Cardiac septum (tissue), 1 donor: ENCODE data around the gene PRSS35. TPM values are rescaled to one million over a fixed set of nuclear protein-coding genes. Genes with fewer than 3 reads are reported as not detected.
"Not testable (repeated sequence)": the region's sequence is repeated elsewhere in the genome, so short reads cannot be mapped to it uniquely, and the experiment has no call there.

ENCODE experiments used
- DNase-seq: peaks from one replicate; pipeline ENCODE4 v3.0.0-alpha.2; 2020; ENCODE audit warnings: low spot score
- intact Hi-C: fragments of 100-400 bp; cut with DNase I; formaldehyde crosslinking; loops from one replicate; pipeline ENCODE4 v1.14.0; 2022
- total RNA-seq: library from RNA; stranded (reverse); fragmentation: NEBNext Ultra II Directional; extraction: Animal tissue kit (Norgen Biotek cat#: 25700); gene quantifications from one replicate; pipeline ENCODE4 v1.2.1, GENCODE V29; 2021
- donor health status: DM: no; HTN: no; CAD: no.

Gene PRSS35
- total RNA-seq, 1 donor from 2014 or later, result 0.83 TPM

GRCh38 chr6:83511266-83511665 is 1.1 kb upstream of the PRSS35 start:
- intact Hi-C loops, result loop anchor here (5.0 kb wide), 1 partner anchor 444 kb away; the partner anchor contains the start of genes DOP1A and UBE3D
- no peak for DNase-seq

- DNase-seq, result no peak
- intact Hi-C loops, result loop anchor here (2.0 to 5.0 kb wide), 3 partner anchors 96 to 447 kb away; partner anchors contain the start of genes DOP1A and UBE3D
Observed at GRCh38 chr6:83514466-83514865, 2.1 kb downstream of the PRSS35 start.

- intact Hi-C loops, result loop anchor here (2.0 to 5.0 kb wide), 3 partner anchors 96 to 448 kb away; partner anchors contain the start of genes DOP1A and UBE3D
- DNase-seq, result no peak
Observed at GRCh38 chr6:83514866-83515466, 2.6 kb downstream of the PRSS35 start.

GRCh38 chr6:83517500-83517899 is 5.2 kb downstream of the PRSS35 start:
- DNase-seq, result no peak
- intact Hi-C loops, result no loop called here

- DNase-seq, result no peak
- intact Hi-C loops, result no loop called here
Observed at GRCh38 chr6:83518816-83519480, 6.6 kb downstream of the PRSS35 start.

- intact Hi-C loops, result no loop called here
- no peak for DNase-seq
Observed at GRCh38 chr6:83536034-83536646, 23.8 kb downstream of the PRSS35 start.

GRCh38 chr6:83536647-83537589 is 24.6 kb downstream of the PRSS35 start:
- DNase-seq, result no peak
- intact Hi-C loops, result no loop called here

- intact Hi-C loops, result no loop called here
- no peak for DNase-seq
Observed at GRCh38 chr6:83539678-83540077, 27.3 kb downstream of the PRSS35 start.

- no peak for DNase-seq
- intact Hi-C loops, result no loop called here
Observed at GRCh38 chr6:83546636-83547035, 34.3 kb downstream of the PRSS35 start.

- DNase-seq, intact Hi-C loops: not testable (repeated sequence)
Observed at GRCh38 chr6:83550482-83550881, 38.1 kb downstream of the PRSS35 start.

- intact Hi-C loops, result not testable (repeated sequence)
Observed at GRCh38 chr6:83551748-83552147, 39.4 kb downstream of the PRSS35 start.

GRCh38 chr6:83556871-83557270 is 44.5 kb downstream of the PRSS35 start:
- intact Hi-C loops, result no loop called here
- DNase-seq, result no peak

More at GRCh38 chr6:83551748-83552147, 39.4 kb downstream of the PRSS35 start:
- DNase-seq, result not testable (repeated sequence)

GRCh38 chr6:83558975-83559374 is 46.6 kb downstream of the PRSS35 start:
- DNase-seq, result no peak
- intact Hi-C loops, result no loop called here

GRCh38 chr6:83571663-83572185 is 59.4 kb downstream of the PRSS35 start:
- DNase-seq, intact Hi-C loops: not testable (repeated sequence)

- no peak for DNase-seq
- intact Hi-C loops, result no loop called here
Observed at GRCh38 chr6:83574783-83575182, 62.4 kb downstream of the PRSS35 start.
